HG03103 (cell line): ENCODE measurements around the gene CUX1.
"Not testable (repeated sequence)": the region's sequence is repeated elsewhere in the genome, so short reads cannot be mapped to it uniquely, and the experiment has no call there.

ENCODE experiments used
- ATAC-seq: cut with Tn5 transposase; IDR thresholded peaks from one replicate; pipeline ENCODE4 v1.9.1; 2021; ENCODE audit warnings: low read depth; ENCODE audit not compliant: unreplicated experiment

The CUX1 gene

DNA sequence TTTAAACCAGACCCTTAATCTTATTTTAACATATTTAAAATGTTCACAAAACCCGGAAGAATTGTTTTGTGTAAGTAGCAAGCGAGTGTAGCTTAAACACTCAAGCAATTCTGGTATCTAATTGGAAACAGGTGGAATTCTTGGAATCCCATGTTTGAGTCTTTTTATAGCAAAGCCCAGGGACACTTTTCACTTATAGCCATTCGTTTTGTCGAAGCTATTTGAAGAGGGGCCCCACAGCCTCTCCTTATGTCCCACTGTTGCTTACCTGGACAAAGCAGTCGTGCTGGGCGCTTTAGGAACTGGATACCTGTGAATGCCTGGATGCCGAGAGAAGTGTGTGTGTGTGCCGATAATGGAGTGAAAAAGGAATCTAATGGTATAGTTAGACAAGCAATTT lies 3.3 kb downstream of the CUX1 start:
- no peak for ATAC-seq

DNA sequence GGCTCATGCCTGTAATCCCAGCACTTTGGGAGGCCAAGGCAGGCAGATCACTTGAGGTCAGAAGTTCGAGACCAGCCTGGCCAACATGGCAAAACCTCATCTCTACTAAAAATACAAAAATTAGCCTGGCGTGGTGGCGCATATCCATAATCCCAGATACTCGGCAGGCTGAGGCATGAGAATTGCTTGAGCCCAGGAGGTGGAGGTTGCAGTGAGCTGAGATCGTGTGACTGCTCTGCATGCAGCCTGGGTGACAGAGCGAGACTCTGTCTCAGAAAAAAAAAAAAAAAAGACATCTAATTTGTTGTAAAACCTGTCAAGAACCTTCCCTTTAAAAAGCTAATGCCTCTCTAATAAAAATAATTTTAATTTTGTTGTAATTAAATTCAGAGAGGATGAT lies 5.2 kb downstream of the CUX1 start:
- ATAC-seq, result not testable (repeated sequence)

DNA sequence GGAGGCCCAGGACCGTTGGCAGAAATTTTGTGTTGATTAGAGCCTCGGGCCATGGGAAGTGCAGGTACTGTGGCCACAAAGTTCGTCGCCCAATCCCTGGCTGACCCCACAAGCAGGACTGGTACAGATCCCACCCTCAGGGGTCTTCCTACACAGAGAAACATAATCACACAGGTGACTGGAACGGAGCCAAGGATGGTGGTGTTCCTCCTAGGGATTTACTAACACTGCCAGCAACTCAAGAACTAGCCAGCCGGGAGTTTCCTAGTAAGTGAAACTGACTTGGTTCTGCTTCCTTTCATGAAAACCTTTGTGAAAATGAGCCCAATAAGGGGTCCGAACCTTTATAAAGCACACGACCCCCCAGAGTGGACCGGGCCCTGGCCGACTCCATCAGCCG lies 5.7 kb downstream of the CUX1 start:
- ATAC-seq, result no peak

DNA sequence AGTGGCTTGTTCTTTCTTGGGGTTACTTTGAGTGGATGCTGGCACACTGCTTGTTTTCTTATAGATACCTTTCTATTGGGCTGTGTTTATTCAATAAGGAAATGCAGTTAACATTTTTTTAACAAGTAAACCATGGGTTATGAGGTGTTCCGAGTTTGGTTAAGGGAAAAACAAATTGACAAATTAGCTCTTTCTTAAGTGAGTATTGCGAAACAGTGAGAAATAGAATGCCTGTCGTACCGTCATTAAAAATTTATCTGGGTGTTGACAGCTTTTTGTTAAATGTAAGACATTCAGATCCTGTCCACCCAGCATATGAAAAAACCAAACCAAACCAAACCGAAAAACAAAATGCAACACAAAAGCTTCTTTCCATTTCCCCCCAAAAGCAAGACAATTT lies 6.2 kb downstream of the CUX1 start:
- no peak for ATAC-seq

DNA sequence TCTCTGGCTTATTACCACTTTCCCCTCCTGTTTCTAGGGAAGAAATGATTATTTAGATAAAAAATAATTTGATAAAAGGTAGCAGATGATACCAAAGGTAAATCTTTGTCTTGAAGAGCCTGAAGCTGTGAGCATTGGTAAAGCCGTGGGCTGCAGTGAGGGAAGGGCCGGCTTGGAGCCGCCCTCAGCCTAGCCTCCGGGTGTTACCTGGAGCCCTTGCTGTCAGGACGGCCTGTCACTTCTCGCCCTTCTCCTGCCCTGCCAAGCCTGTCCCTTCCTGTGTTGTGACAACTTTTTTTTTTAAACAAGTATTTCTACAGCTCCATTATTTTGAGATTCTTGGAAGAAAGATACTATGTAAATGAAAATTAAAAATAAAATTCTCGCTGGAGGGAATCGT lies 7.0 kb downstream of the CUX1 start:
- no peak for ATAC-seq

DNA sequence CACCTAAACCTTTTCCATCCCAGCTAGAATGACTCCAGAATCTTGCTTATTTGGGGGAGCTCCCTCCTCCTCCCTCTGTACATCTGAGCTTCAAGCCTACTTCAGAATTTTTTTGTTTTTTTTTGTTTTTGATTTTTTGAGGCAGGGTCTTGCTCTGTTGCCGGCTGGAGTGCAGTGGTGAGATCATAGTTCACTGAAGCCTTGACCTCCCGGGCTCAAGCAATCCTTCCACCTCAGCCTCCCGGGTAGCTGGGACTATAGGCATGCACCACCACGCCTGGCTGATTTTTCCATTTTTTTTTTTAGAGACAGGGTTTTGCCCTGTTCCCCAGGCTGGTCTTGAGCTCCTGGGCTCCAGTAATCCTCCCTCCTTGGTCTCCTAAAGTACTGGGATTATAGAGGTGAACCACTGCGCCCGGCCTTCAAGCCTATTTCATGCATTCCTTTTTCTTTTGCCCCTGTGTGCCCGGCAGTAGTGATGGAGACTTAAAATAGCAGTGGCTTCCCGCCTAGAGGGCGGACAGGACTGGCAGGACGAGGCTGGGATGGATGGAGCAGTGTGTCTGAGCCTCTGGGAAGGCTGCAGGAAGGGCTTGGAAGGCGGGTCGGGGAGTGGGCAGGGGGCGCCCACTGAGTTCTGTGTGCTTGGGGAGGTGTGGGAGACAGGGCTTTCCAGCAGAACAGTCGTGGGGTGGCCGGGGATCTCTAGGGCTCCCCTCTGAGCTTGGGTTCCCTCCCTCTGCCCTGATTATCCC lies 8.8 kb downstream of the CUX1 start:
- no peak for ATAC-seq

DNA sequence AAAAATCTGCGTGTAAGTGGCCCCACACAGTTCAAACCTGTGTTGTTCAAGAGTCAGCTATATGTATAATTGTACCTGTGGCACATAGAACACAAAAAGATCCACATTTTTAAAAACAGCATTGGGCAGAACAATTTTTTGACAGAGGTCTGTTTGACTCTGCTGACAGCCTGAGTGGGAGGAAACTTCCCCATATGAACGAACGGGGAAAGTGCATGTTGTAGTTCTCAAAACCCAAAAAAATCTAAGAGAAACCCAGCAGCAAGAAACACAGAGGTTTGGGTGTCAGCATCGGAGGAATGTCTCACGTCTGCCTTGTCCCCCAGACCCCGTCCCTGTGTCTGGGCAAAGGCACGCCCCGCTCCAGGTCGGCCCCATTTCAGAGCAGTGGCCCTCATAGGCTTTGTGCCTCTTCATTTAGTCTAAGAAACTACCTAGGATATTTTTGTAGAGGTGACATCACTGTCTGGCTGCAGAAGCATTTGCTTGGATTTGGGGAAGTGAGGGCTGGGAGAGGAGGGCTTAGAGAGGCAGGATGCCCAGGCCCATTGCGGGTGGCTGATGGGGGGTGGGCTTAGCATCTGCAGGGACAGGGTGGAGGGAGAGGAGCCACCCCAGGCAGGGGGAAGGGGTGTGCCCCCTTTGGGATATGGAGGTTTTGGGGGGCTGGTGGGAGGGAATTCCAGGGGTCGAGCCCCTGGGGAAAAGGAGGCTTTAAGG lies 11.0 kb downstream of the CUX1 start:
- no peak for ATAC-seq

DNA sequence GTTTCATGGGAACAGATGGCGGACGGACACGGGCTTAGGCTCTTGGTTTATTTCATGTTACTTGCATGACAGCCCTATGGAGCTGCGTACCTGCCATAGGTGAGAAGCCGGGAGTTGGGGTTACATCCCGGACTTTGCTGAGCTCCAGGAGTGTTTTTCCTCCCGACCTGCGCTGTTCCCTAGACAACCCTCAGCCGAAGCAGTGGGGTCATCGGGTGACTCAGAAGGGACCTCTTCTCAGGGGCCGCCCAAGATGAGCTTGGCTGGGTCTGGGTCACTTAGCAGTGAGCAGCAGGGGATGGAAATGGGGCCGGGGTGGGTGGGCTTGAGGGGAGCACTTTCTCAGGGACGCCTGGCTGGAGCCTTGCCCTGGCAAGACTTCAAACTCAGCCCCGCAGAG lies 11.9 kb downstream of the CUX1 start:
- ATAC-seq, result no peak

DNA sequence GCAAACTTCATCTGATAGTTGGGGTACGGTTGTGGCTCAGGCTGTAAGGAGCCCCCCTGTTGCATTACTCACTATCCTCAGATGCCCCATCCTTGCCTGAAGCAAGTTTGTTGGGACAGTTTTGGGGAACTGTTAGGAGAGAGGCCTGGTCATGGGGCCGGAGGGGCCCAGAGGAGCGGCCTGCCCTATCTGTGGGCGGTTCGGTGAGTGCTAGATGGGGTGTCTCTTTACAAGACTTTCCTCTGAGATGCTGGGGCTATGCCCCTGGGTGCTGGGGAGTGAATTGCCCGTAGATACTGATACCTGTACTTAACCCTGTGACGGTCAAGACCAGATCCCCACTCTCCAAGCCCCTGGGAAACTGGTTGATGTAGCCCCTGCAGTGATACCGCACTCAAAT lies 12.4 kb downstream of the CUX1 start:
- no peak for ATAC-seq

DNA sequence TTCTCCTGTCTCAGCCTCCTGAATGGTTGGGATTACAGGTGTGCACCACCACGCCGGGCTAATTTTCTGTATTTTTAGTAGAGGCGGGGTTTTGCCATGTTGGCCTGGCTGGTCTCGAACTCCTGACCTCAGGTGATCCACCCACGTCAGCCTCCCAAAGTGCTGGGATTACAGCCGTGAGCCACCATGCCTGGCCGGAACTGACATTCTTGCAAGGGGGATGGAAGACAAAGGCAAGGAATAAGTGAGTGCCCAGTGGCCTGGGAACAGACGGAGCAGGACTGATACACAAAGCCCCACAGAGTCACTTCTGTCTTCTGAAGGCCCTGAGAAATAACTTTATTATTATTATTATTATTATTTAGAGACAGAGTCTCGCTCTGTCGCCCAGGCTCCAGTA lies 14.0 kb downstream of the CUX1 start:
- ATAC-seq, result not testable (repeated sequence)

DNA sequence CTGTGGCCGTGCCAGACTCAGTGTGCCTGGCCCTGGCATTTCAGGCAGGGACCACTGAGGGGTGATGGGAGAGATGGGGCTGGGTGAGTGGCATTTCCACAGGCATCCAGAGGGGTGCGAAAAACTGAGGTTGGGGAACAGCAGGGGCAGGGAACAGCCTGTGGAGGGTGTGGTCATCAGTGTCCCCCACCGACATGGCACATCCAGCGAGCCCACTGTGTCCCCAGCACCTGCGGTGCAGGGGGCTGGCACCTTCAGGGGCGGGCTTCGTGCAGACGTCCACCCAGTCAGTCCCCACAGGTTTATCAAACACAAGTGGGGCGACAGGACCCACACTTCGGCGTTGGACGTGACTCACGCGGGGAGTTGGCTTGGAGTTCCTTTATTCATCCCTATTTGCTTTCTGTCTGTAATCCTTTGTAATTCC lies 14.8 kb downstream of the CUX1 start:
- ATAC-seq, result no peak

DNA sequence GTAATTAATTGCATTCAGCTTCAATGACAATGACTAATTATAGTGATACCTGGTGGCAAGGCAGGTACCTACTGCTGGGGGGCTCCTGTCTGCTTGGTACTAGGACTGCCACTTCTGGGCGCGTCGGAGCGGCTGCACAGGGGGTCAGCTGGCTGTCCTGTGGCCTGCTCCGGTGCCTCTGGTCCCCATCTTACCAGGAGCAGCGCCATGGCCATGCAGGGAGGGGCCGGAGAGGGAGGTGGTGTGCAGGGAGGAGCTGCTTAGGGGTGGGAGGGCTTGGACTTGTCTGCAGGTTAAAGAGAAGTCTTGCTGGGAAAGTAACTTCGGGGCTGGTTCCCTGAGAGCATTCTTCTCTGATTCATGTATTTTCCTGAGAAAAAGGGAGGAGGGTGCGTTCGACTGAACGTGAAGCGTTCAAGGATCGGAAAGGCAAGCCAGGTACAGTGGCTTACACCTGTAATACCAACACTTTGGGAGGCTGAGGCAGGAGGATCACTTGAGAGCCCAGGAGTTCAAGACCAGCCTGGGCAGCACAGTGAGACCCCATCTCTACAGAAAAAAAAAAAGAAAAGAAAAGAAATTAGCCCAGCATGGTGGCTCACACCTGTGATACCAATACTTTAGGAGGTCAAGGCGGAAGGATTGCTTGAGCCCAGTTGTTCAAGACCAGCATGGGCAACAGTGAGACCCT lies 15.4 kb downstream of the CUX1 start:
- ATAC-seq, result no peak

DNA sequence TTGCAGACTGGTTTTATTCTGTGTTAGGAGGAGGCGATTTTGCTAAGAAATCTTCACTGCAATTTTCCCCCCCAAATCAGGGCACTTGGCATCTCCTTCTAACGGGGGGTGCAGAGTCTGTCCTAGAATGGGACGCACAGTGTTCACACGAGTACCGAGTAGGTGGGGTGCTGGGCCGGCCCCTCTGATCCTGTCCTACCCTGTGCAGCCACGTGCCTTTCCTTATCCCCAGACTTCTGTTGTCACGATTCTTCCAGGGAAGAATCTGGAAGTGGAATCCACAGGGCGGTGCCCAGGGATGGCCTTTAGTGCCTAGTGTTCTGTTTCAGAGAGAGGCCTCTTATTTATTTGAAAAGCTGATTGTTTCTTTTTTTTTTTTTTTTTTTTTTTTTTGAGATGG lies 16.4 kb downstream of the CUX1 start:
- ATAC-seq, result no peak

DNA sequence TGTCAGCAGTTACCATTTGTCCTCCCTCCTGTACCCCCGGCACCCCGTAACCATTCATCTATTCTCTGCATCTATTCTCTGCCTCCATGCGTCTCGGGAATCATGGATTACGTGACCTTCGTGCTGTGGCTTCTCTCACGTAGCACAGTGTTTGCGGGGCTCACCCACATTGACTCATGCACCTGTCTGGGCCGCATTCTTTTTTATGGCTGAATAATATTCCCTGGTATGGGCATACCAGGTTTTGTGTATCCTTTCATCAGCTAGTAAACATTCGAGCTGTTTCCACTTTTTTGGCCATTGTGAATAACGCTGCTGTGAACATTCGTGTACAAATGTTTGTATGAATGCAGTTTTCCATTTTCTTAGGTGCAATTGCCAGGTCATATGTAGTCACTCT lies 17.7 kb downstream of the CUX1 start:
- ATAC-seq, result no peak

DNA sequence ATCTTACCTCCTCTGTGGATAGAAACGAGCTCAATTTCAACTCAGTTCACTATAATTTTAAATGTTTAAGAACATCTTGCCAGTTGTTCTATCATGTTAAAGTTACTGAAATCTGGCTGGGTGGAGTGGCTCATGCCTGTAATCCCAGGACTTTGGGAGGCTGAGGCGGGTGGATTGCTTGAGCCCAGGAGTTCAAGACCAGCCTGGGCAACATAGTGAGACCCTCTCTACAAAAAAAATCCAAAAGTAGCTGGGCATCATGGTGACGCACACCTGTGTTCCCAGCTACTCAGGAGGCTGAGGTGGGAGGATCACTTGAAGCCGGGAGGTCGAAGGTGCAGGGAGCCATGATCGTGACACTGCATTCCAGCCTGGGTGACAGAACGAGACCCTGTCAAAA lies 20.0 kb downstream of the CUX1 start:
- ATAC-seq, result not testable (repeated sequence)

DNA sequence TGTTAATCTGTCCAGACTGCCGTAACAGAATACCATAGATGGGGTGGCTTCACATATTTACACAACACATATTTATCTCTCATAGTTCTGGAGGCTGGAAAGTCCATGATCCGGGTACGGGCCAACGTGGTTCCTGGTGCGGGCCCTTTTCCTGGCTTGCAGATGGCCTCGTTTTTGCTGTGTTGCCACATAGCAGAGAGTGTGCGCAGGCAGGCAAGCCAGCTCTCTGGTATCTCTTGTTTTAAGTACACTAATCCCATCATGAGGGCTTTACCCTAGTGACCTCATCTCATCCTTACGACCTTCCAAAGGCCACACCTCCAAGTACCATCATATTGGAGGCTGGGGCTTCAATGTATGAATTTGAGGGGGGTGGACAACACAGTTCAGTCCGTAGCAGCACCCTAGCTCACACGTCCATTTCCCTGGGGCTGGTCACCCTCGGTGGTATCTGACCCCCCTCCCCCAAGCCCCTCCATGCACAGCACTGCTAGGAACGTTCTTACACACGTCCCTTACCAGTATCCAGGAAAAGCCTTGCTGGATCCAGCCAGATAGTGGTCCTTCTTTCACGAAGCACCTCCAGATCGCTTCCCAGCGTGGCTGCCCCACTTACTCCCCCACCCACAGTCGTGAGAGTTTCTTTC lies 21.5 kb downstream of the CUX1 start:
- ATAC-seq, result no peak

DNA sequence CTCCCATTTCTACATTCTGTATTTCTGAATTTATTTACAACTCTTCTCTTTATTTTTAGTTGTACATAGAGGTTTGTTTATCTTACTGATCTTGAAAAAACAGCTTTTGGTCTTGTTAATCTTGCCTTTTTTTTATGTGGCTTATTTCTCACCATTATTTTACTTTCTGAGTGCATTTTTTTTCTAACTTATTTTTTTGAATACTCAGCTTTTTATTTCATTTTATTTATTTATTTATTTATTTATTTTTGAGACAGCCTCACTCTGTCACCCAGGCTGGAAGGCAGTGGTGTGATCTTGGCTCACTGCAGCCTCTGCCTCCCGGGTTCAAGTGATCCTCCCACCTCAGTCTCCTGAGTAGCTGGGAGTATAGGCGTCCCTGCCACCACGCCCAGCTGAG lies 23.9 kb downstream of the CUX1 start:
- ATAC-seq, result no peak

DNA sequence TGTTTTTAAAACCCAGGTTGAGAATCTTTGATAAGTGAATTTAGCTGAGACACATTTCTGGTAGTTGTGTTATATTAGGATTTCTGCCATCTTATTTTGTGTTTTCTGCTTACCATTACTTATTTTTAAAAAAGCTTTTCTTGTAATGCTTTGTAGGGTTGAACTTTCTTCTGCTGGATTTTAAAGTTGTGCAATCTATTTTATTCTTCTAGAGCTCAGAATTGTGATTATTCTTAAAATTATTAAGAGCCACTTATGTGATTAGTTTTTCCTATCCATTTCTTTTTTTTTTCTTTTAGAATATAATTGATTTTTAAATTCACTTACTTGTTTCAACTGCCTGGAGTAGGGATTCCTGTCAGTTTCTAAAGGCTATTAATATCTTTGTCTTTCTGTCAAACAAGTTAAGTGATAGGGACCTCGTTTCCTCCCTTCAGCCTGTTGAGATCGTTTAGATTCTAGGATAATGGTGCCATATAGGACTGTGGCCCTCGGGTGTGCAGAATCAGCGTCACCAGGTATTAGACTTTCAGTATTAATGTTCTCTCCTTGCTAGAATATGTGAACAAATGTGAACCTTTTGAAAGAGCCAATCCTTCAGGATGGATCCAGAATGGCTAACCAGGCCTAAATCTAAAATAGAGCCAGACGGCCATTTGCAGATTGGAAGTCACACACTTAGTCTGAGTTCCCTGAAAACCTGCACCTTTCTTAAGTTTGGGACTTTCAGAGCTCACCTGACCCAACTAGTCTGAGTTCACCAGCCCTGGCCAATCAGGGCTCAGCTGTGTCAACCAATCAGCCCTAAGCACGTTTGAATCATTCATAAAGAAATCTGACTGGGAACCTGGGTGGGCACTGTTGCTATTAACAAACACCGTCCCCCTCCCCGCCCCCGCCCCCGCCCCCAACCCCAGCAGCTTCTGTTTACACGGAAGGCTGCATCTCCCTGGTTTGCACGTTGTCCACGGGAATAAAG lies 26.2 kb downstream of the CUX1 start:
- ATAC-seq, result no peak

DNA sequence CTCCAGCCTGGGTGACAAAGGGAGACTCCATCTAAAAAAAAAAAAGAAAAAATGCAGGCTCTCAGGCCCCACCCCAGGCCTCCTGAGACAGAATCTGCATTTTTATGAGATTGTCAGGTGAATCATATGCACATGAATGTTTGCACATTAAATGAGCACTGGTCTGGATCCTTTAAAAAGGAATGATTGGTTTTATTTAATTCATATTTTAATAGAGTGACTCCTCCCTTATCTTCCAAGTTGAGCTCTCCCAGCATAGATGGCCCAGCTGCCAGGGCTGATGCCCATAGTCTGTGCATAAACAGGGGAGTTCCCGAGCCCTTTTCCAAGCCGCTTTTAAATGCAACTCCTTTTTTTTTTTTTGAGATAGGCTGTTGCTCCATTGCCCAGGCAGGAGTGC lies 28.5 kb downstream of the CUX1 start:
- no peak for ATAC-seq
